BLaER1 (cell line): ENCODE data around the gene TNFAIP8L2.
A peak's percentile ranks its signal among the peaks of the same experiment; 100 is the strongest.

ENCODE experiments used
- H3K27ac ChIP-seq: shearing (Covaris generic); formaldehyde crosslinking; 2 replicates; pipeline ENCODE4 v1.8.1; 2022
- H3K27me3 ChIP-seq: shearing (Covaris generic); formaldehyde crosslinking; 2 replicates; pipeline ENCODE4 v1.8.1; 2022
- H3K36me3 ChIP-seq: shearing (Covaris generic); formaldehyde crosslinking; 2 replicates; pipeline ENCODE4 v1.8.1; 2022
- H3K4me1 ChIP-seq: shearing (Covaris generic); formaldehyde crosslinking; 2 replicates; pipeline ENCODE4 v1.8.1; 2022
- H3K4me2 ChIP-seq: shearing (Covaris generic); formaldehyde crosslinking; 2 replicates; pipeline ENCODE4 v1.8.1; 2022
- H3K4me3 ChIP-seq: shearing (Covaris generic); formaldehyde crosslinking; 2 replicates; pipeline ENCODE4 v1.8.1; 2022
- H3K9ac ChIP-seq: shearing (Covaris generic); formaldehyde crosslinking; 2 replicates; pipeline ENCODE4 v1.8.1; 2022
- H3K9me3 ChIP-seq: shearing (Covaris generic); formaldehyde crosslinking; 2 replicates; pipeline ENCODE4 v1.8.1; 2022
- H4K20me1 ChIP-seq: shearing (Covaris generic); formaldehyde crosslinking; 2 replicates; pipeline ENCODE4 v1.8.1; 2022
- Cebpa-rat ChIP-seq: shearing (Covaris generic); IDR thresholded peaks from 2 replicates; pipeline ENCODE4 v1.8.1; 2022

TNFAIP8L2 gene

GRCh38 chr1:151144474-151145303, 11.8 kb upstream of the TNFAIP8L2 start:
- H4K20me1 ChIP-seq: peaks cover 49% of the 10 kb centered on the region
- peak overlapping the region; percentile 96 for H3K9ac ChIP-seq
- peaks cover 30% of the 10 kb centered on the region for H3K36me3 ChIP-seq
- H3K4me3 ChIP-seq: peak overlapping the region; percentile 80
- peaks cover 68% of the 10 kb centered on the region for H3K4me1 ChIP-seq
- peak overlapping the region; percentile 94 for H3K27ac ChIP-seq
- no peaks in the 10 kb centered on the region for H3K9me3 ChIP-seq
- peak overlapping the region; percentile 100 for H3K4me2 ChIP-seq
- TF ChIP-seq Cebpa-rat: no peak
- H3K27me3 ChIP-seq: no peaks in the 10 kb centered on the region

- peaks cover 41% of the 10 kb centered on the region for H4K20me1 ChIP-seq
- peak overlapping the region; percentile 96 for H3K9ac ChIP-seq
- H3K9me3 ChIP-seq: no peaks in the 10 kb centered on the region
- H3K36me3 ChIP-seq: peaks cover 22% of the 10 kb centered on the region
- peak overlapping the region; percentile 94 for H3K27ac ChIP-seq
- TF ChIP-seq Cebpa-rat: no peak
- H3K27me3 ChIP-seq: no peaks in the 10 kb centered on the region
- H3K4me1 ChIP-seq: peaks cover 76% of the 10 kb centered on the region
- H3K4me3 ChIP-seq: peak overlapping the region; percentile 80
- peak overlapping the region; percentile 100 for H3K4me2 ChIP-seq
Measured at GRCh38 chr1:151145304-151146071, 11.0 kb upstream of the TNFAIP8L2 start.

GRCh38 chr1:151146072-151146411, 10.4 kb upstream of the TNFAIP8L2 start:
- no peak for TF ChIP-seq Cebpa-rat
- Histone ChIP-seq H3K4me3 (peak overlapping the region; percentile 80), H3K36me3 (peaks cover 17% of the 10 kb centered on the region), H3K27me3 (no peaks in the 10 kb centered on the region), H3K4me1 (peaks cover 74% of the 10 kb centered on the region), H3K4me2 (peak overlapping the region; percentile 100), H3K9ac (peak overlapping the region; percentile 96), H3K9me3 (no peaks in the 10 kb centered on the region), H4K20me1 (peaks cover 38% of the 10 kb centered on the region), H3K27ac (peak overlapping the region; percentile 94)

DNA sequence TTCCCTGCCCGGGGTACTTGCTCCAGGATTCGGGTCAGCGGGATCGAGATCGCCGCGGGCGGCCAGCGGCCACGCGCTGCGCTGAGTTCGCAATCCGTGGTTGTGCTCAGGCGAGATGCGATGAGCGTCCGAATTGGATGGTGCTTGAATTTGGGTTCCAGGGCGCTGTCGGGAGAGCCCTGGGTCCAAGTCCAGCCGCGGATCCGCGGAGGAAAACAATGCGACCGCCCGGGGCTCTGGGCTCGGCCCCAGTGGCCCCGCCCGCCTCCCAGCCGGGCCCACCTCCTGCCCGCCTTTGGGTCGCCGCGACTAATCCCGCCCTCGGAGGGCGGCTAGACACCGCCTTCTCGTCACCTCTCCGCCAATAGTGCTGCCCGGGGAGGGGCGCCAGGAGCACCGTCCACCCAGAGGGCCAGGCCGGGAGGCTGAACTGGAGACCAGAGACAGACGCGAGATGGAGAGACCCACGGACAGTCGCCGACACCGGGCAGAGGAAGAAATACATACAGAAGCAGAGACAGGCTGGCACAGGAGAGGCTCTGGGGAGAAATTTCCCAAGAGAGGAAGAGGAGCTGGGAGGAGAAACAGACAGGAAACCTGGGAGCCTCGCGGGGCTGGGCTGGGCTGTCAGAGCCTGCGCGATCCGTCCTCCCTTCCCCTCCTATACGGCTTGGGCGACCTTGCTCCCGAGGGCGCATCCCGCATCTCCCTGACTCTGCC, 9.9 kb upstream of the TNFAIP8L2 start, which contains the start of gene SEMA6C:
SEMA6C (minus strand) TSS at position 220 of the 720 bp plus-strand sequence. CDS start 4,010 bp downstream, outside the sequence.
- Histone ChIP-seq H3K36me3 (peaks cover 11% of the 10 kb centered on the region), H3K9ac (peak within 1 kb of the TSS; percentile 96), H3K27ac (peak within 1 kb of the TSS; percentile 94), H3K9me3 (no peaks in the 10 kb centered on the region), H3K4me1 (peaks cover 69% of the 10 kb centered on the region), H3K4me2 (peak within 1 kb of the TSS; percentile 100), H3K27me3 (no peaks in the 10 kb centered on the region), H3K4me3 (peak within 1 kb of the TSS; percentile 80), H4K20me1 (peaks cover 33% of the 10 kb centered on the region)
- no peak for TF ChIP-seq Cebpa-rat

- Histone ChIP-seq H3K9me3 (no peaks in the 10 kb centered on the region), H3K4me3 (peak overlapping the region; percentile 80), H3K4me1 (peaks cover 64% of the 10 kb centered on the region), H4K20me1 (peaks cover 27% of the 10 kb centered on the region), H3K27ac (peak overlapping the region; percentile 94), H3K27me3 (no peaks in the 10 kb centered on the region), H3K4me2 (peak overlapping the region; percentile 100), H3K9ac (peak overlapping the region; percentile 96), H3K36me3 (peaks cover 6% of the 10 kb centered on the region; the same call in 1 of the 2 replicates)
- TF ChIP-seq Cebpa-rat: no peak
Measured at GRCh38 chr1:151147132-151147503, 9.3 kb upstream of the TNFAIP8L2 start.

DNA sequence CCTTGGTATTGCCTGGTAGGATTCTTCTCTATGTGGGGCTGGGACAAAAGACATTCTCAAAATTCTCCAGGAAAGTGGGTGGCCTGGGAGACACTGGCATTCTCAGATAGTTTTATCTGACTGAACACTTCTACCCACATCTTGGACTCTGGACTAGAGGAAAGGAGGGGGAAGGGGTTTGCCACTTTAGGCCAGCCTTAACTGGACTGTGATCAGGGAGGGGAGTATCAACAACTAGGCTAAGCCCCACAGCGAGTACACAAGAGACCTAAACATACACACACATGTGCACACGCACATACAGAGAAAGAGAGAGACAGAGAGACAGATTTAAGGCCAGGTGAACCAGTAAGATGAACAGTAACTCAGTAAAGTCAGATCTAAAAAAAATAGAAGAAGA, 8.8 kb upstream of the TNFAIP8L2 start:
- no peak for TF ChIP-seq Cebpa-rat
- peak overlapping the region; percentile 96 for H3K9ac ChIP-seq
- H3K4me3 ChIP-seq: peak overlapping the region; percentile 80
- peak overlapping the region; percentile 100 for H3K4me2 ChIP-seq
- 0 out of 2 replicates have a peak, but pooled peaks cover under 1% of the 10 kb centered on the region for H3K36me3 ChIP-seq
- peaks cover 22% of the 10 kb centered on the region for H4K20me1 ChIP-seq
- no peaks in the 10 kb centered on the region for H3K27me3 ChIP-seq
- H3K9me3 ChIP-seq: no peaks in the 10 kb centered on the region
- peak overlapping the region; percentile 94 for H3K27ac ChIP-seq
- H3K4me1 ChIP-seq: peaks cover 58% of the 10 kb centered on the region

DNA sequence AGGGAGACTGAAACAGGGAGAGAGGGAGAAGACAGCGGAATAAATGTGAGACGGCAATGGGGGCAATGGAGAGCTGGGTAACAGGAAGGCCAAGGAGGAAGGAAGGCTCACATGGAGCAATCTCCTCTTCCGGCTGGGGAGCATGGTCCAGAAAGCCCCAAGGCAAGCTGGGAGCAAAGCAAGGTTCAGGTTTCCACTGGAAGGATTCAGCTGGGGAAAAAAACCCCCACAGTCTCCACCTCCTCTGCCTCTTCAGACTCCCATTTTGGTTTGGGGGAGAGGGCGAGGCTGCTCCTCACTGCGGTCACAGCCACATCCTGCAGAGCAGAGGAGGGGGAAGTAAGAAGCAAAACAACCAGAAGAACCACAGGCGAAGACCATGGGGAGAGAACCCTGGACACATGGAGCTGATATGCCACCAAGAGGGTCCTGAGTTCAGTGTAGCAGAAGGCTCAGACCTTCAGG, 650 bp downstream of the TNFAIP8L2 start:
- no peaks in the 10 kb centered on the region for H3K9me3 ChIP-seq
- no peaks in the 10 kb centered on the region for H4K20me1 ChIP-seq
- H3K4me2 ChIP-seq: peak overlapping the region; percentile 95
- peak overlapping the region; percentile 71 for H3K4me3 ChIP-seq
- no peaks in the 10 kb centered on the region for H3K27me3 ChIP-seq
- H3K36me3 ChIP-seq: peaks cover 19% of the 10 kb centered on the region
- H3K4me1 ChIP-seq: peaks cover 59% of the 10 kb centered on the region
- TF ChIP-seq Cebpa-rat: no peak
- peak overlapping the region; percentile 79 for H3K9ac ChIP-seq
- H3K27ac ChIP-seq: peak overlapping the region; percentile 86

DNA sequence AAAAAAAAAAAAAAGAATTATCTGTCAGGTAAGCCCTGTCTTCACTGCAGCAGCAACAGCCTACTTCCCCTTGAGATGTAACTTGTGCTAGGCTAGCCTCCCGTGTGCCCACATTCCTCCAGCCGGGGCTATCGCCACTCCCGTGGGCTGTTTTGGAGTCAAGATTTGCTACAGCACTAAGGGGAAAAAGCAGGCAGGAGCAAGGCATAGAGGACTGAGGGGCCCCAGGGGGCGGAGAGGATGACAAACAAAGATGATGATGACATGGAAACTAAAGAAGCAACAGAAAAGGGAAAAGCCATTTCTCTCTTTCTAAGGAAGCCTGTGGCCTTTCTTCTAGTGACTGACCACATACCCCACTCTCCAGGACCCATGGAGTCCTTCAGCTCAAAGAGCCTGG, 1.9 kb downstream of the TNFAIP8L2 start:
- H3K4me2 ChIP-seq: peak overlapping the region; percentile 95
- H3K4me1 ChIP-seq: peaks cover 59% of the 10 kb centered on the region

DNA sequence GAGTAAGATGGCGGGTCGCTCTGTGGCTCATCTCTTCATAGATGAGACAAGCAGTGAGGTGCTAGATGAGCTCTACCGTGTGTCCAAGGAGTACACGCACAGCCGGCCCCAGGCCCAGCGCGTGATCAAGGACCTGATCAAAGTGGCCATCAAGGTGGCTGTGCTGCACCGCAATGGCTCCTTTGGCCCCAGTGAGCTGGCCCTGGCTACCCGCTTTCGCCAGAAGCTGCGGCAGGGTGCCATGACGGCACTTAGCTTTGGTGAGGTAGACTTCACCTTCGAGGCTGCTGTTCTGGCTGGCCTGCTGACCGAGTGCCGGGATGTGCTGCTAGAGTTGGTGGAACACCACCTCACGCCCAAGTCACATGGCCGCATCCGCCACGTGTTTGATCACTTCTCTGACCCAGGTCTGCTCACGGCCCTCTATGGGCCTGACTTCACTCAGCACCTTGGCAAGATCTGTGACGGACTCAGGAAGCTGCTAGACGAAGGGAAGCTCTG, 2.4 kb downstream of the TNFAIP8L2 start:
- Histone ChIP-seq H3K4me1 (peaks cover 62% of the 10 kb centered on the region), H4K20me1 (no peaks in the 10 kb centered on the region), H3K27me3 (no peaks in the 10 kb centered on the region), H3K27ac (peak overlapping the region; percentile 86), H3K36me3 (peaks cover 19% of the 10 kb centered on the region), H3K4me3 (0 out of 2 replicates have a peak overlapping the region, but pooled peaks have one; percentile 71), H3K4me2 (peak overlapping the region; percentile 95), H3K9me3 (no peaks in the 10 kb centered on the region), H3K9ac (peak overlapping the region; percentile 34; the same call in 1 of the 2 replicates)
- no peak for TF ChIP-seq Cebpa-rat

More for the DNA sequence above, 1.9 kb downstream of the TNFAIP8L2 start:
- Histone ChIP-seq H4K20me1 (no peaks in the 10 kb centered on the region), H3K4me3 (peak overlapping the region; percentile 71), H3K27ac (peak overlapping the region; percentile 86), H3K9me3 (no peaks in the 10 kb centered on the region), H3K9ac (no peak overlapping the region), H3K27me3 (no peaks in the 10 kb centered on the region), H3K36me3 (peaks cover 19% of the 10 kb centered on the region)
- TF ChIP-seq Cebpa-rat: no peak
